ENCODE results near the gene LRRC4C.

The LRRC4C gene

GRCh38 chr11:40295466-40295865, 1164.0 kb downstream of the LRRC4C start:
- intact Hi-C loops (cut with DNase I; ENCODE audit: low total_unique reads) = no loop called here
- DNase-seq = no peak

GRCh38 chr11:40294741-40295140, 1164.7 kb downstream of the LRRC4C start:
- intact Hi-C loops (cut with DNase I; ENCODE audit: low total_unique reads) = no loop called here
- no peaks in the 10 kb centered on the region for H3K36me3 ChIP-seq
- DNase-seq = no peak
- peaks cover 0 to 18% (median 8%) of the 10 kb centered on the region in 4 donors for H3K4me1 ChIP-seq
- no peak for TF ChIP-seq CTCF (IDR thresholded peaks at IDR 0.05)
- H3K27ac ChIP-seq = no peak overlapping the region
- H3K4me3 ChIP-seq = no peak overlapping the region
- H3K9me3 ChIP-seq = no peaks in the 10 kb centered on the region
- H3K27me3 ChIP-seq = peaks cover 0 to 3% of the 10 kb centered on the region in 2 donors

More at GRCh38 chr11:40295466-40295865, 1164.0 kb downstream of the LRRC4C start:
- H3K4me3 ChIP-seq = no peak overlapping the region
- no peaks in the 10 kb centered on the region for H3K36me3 ChIP-seq
- H3K9me3 ChIP-seq = no peaks in the 10 kb centered on the region
- peaks cover 0 to 12% (median 8%) of the 10 kb centered on the region in 4 donors for H3K4me1 ChIP-seq
- peaks cover 0 to 3% of the 10 kb centered on the region in 2 donors for H3K27me3 ChIP-seq
- no peak overlapping the region for H3K27ac ChIP-seq
- no peak for TF ChIP-seq CTCF (IDR thresholded peaks at IDR 0.05)

GRCh38 chr11:40294349-40294735, 1165.1 kb downstream of the LRRC4C start:
- TF ChIP-seq CTCF (IDR thresholded peaks at IDR 0.05) = no peak
- H3K9me3 ChIP-seq = no peaks in the 10 kb centered on the region
- H3K27me3 ChIP-seq = peaks cover 0 to 3% of the 10 kb centered on the region in 2 donors
- no peak for DNase-seq
- no peak overlapping the region for H3K27ac ChIP-seq
- H3K4me3 ChIP-seq = peak overlapping the region; percentile 55 to 69
- intact Hi-C loops (cut with DNase I; ENCODE audit: low total_unique reads) = no loop called here
- H3K4me1 ChIP-seq = peaks cover 0 to 20% (median 8%) of the 10 kb centered on the region in 4 donors
- no peaks in the 10 kb centered on the region for H3K36me3 ChIP-seq

- H3K4me1 ChIP-seq = peaks cover 0 to 20% (median 8%) of the 10 kb centered on the region in 4 donors
- peak; percentile 83 to 96 for TF ChIP-seq CTCF (IDR thresholded peaks at IDR 0.05)
- no peaks in the 10 kb centered on the region for H3K36me3 ChIP-seq
- intact Hi-C loops (cut with DNase I; ENCODE audit: low total_unique reads) = no loop called here
- no peaks in the 10 kb centered on the region for H3K9me3 ChIP-seq
- H3K4me3 ChIP-seq = peak overlapping the region; percentile 55 to 69
- peaks cover 0 to 3% of the 10 kb centered on the region in 2 donors for H3K27me3 ChIP-seq
- peak; percentile 50 to 76 for DNase-seq
- peak overlapping the region; percentile 43 to 51 for H3K27ac ChIP-seq
Measured at GRCh38 chr11:40293655-40294348, 1165.7 kb downstream of the LRRC4C start.

GRCh38 chr11:40292721-40293508, 1166.5 kb downstream of the LRRC4C start:
- intact Hi-C loops (cut with DNase I; ENCODE audit: low total_unique reads) = no loop called here
- DNase-seq = no peak
- Histone ChIP-seq H3K36me3 (no peaks in the 10 kb centered on the region), H3K27me3 (peaks cover 0 to 3% of the 10 kb centered on the region in 2 donors), H3K9me3 (no peaks in the 10 kb centered on the region), H3K4me1 (peaks cover 0 to 20% (median 8%) of the 10 kb centered on the region in 4 donors), H3K27ac (peak overlapping the region; percentile 43 to 51), H3K4me3 (peak overlapping the region; percentile 55 to 69)
- no peak for TF ChIP-seq CTCF (IDR thresholded peaks at IDR 0.05)

All from tibial artery (tissue), 4 donors.